GM18499 (cell line): ENCODE results near the gene POLR2C.

ENCODE experiments used
- ATAC-seq: cut with Tn5 transposase; IDR thresholded peaks from one replicate; pipeline ENCODE4 v1.9.1; 2021; ENCODE audit warnings: moderate number of reproducible peaks; ENCODE audit not compliant: insufficient read depth, unreplicated experiment

The POLR2C gene

GRCh38 chr16:57500578-57501111, 38.2 kb downstream of the POLR2C start:
- ATAC-seq = no peak

- ATAC-seq = no peak
These were observed 39.0 kb downstream of the POLR2C start for GRCh38 chr16:57501492-57501891.

GRCh38 chr16:57502048-57502775, 39.7 kb downstream of the POLR2C start:
- no peak for ATAC-seq

GRCh38 chr16:57503366-57503765, 40.9 kb downstream of the POLR2C start:
- ATAC-seq = no peak

- no peak for ATAC-seq
These were observed 41.5 kb downstream of the POLR2C start for GRCh38 chr16:57504001-57504400.

- ATAC-seq = no peak
These were observed 42.0 kb downstream of the POLR2C start for GRCh38 chr16:57504491-57504890.

- no peak for ATAC-seq
These were observed 42.7 kb downstream of the POLR2C start for GRCh38 chr16:57505169-57505568.

GRCh38 chr16:57507136-57508034, 44.9 kb downstream of the POLR2C start:
- no peak for ATAC-seq

GRCh38 chr16:57508035-57508425, 45.6 kb downstream of the POLR2C start:
- no peak for ATAC-seq

- no peak for ATAC-seq
These were observed 46.9 kb downstream of the POLR2C start for GRCh38 chr16:57509231-57509923.

GRCh38 chr16:57510016-57510871, 47.8 kb downstream of the POLR2C start:
- ATAC-seq = no peak

- no peak for ATAC-seq
These were observed 50.0 kb downstream of the POLR2C start for GRCh38 chr16:57512296-57513001.

GRCh38 chr16:57513371-57514102, 51.1 kb downstream of the POLR2C start:
- ATAC-seq = no peak

- ATAC-seq = no peak
These were observed 51.9 kb downstream of the POLR2C start for GRCh38 chr16:57514371-57514770.

GRCh38 chr16:57514791-57515600, 52.5 kb downstream of the POLR2C start:
- no peak for ATAC-seq

- ATAC-seq = no peak
These were observed 53.8 kb downstream of the POLR2C start for GRCh38 chr16:57516176-57516725.

- no peak for ATAC-seq
These were observed 54.3 kb downstream of the POLR2C start for GRCh38 chr16:57516773-57517172.
